NCI-H510A (cell line): ENCODE data around the gene CMTM5.
"Not testable (repeated sequence)": the region's sequence is repeated elsewhere in the genome, so short reads cannot be mapped to it uniquely, and the experiment has no call there.

ENCODE experiments used
- DNase-seq: peaks from one replicate; lab custom pipeline; 2025; lab: John Stamatoyannopoulos, UW

CMTM5 gene

DNA sequence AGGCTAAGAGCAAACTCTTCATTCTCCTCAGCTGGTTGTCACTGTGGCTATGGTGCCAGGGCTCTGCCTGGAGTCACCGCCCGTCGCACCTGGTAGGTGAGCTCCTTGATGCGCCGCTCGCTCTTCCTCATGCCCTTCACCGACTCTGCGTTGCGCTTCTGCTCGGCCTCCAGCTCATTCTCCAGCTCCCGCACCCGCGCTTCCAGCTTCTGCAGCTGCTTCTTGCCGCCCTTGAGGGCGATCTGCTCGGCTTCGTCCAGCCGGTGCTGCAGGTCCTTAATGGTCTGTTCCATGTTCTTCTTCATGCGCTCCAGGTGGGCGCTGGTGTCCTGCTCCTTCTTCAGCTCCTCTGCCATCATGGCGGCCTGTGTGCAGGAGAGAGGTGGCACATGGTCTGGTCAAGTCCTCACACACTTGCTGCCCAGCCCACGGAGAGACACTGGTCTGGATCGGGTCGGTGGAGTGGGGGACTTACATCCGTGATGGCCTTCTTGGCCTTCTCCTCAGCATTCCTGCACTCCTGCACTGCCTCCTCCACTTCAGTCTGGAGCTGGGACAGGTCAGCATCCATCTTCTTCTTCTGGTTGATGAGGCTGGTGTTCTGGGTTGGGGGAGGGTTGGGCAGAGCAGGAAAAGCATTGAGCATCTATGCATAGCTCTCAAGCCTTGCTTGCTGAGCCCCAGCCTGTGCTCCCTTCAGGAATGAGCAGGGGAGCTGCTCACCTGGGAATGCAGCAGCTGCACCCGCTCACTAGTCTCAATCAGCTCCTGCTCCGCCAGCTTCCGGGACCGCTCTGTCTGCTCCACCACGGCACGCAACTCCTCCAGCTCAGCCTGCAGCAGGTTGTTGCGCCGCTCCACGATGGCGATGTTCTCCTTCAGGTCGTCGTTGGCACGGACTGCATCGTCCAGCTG lies 38.3 kb downstream of the CMTM5 start:
- no peak for DNase-seq

DNA sequence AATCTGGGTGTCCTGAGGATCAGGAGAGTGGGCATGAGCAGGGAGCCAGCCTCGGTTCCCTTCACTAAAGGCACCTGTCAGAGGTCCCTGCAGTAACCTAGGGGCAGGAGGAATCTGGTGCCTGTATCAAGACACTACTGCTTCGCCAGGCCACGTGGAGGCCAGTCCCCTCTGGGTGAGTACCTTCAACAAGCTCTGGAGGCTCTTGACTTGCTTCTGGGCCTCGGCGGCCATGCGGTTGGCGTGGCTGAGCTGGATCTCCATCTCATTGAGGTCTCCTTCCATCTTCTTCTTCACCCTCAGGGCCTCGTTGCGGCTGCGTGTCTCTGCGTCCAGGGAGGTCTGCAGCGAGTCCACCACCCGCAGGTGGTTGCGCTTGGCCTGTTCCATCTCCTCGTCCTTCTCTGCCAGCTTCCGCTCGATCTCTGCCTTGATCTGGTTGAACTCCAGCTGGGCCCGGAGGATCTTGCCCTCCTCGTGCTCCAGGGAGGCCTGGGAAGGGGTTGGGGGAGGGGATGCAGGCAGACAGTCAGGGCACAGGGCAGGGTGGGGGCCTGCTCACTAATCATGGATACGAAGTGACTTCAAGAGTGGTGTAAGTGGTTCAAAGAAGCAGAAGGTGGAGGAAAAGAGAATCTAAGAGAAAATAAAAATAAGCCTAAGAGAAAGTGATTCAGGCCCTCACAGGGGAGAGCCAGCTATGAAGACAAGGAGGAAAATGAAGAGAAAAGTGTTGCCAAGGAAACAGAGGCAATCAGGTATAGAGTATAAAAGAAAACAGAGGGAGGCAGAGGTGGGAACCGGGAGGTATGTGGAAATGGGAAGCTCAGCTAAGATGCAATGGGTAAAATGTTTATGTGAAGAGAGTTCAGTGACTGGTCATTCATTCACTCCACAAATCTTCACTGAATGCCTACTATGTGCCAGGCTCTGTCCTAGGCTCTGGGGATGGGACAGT lies 39.3 kb downstream of the CMTM5 start:
- no peak for DNase-seq

DNA sequence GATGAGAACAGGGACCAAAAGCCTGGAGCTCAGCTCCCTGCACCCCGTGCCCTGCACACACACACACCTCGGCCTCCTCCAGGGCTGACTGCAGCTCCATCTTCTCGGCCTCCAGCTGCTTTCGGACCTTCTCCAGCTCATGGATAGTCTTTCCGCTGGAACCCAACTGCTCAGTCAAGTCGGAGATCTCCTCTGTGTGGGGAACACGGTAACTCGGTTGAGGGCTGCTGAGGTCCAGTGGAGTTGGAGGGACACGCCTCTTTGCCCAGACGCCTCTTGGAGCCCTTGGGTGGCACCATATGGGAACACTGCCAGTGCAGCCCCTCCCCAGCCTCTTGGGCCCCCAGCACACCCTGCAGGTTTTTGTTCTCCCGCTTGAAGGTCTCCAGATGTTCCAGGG lies 40.0 kb downstream of the CMTM5 start:
- DNase-seq: no peak

DNA sequence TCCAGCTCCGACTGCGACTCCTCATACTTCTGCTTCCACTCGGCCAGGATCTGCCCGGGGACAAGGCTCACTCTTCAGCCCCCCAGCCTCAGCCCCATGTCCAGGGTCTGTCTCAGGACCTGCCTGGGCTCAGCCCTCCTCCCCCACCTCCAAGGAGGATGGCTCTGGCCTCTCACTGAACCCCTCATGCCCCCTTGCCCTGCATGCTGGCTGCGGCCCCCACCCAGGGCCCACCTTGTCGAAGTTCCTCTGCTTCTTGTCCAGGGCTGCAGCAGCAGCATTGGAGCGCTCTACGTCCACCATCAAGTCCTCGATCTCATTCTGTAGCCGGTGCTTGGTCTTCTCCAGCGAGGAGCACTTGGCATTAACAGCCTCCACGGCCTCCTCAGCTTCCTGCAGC lies 40.4 kb downstream of the CMTM5 start:
- not testable (repeated sequence) for DNase-seq

DNA sequence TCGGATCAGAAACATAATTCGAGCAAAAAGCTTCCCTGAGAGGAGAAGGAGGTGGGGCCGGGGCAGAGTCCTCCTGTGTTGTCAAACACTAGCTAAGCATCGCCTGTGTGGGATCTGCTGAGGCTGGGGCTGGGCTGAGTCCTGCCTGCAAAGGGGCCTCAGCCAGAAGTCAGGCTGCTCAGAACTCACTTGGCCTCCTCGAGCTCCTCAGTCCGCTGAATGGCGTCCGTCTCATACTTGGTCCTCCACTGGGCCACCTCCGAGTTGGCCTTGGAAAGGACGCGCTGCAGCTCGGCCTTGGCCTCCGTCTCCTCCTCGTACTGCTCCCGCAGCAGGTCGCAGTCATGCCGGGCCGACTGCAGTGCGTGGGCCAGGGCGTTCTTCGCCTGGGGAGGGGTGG lies 41.2 kb downstream of the CMTM5 start:
- DNase-seq: no peak

DNA sequence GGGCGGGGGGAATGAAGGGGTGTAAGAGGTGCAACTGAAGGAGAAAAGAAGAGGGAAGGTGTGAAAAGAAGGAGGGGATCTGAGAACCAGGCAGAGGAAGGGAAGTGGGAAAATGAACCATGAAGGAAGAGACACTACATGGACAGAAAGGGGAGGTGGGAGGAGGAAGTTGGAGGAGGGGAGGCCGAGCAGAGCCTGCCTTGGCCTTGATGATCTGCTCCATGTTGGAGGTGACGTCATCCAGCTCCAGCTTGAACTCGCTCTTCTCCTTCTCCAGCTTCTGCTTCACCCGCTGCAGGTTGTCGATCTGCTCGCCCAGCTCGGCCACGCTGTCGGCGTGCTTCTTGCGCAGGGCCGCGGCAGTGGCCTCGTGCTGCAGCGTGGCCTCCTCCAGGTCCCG lies 42.8 kb downstream of the CMTM5 start:
- not testable (repeated sequence) for DNase-seq

DNA sequence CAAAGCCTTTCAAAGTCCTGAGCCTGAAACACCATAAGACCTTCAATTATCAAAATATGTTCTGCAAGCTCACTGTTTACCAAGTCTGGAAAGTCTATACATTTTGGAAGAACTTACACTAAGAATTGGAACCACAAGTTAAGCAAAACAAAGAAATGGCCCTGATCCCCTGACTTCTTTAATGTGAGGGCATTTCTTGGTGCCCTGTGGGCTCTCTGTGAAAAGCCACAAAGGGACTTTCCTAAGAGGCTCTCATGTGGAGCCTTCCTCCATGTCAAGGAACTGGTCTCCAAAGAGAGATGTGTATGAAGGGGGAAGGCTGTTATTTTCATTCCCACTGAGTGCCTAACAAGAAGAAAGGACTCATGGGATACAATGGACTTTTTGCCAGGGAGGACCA lies 44.7 kb downstream of the CMTM5 start:
- DNase-seq: no peak

DNA sequence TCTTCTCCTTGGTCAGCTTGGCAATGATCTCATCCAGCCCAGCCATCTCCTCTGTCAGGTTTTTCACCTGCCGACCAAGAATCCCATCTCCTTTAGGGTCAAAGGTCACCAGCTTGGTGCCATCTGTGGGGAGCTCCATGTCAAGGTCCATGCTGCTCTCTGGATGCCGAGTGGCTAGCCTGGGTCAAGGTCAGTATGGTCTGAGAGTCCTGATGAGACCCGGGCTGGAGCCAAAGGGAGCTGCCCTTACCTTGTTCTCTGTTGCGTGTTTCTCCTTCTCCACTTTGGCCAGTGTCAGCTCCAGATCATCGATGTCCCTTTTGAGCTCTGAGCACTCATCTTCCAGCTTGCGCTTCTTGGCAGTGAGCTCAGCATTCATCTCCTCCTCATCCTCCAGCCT lies 46.8 kb downstream of the CMTM5 start:
- DNase-seq: no peak

DNA sequence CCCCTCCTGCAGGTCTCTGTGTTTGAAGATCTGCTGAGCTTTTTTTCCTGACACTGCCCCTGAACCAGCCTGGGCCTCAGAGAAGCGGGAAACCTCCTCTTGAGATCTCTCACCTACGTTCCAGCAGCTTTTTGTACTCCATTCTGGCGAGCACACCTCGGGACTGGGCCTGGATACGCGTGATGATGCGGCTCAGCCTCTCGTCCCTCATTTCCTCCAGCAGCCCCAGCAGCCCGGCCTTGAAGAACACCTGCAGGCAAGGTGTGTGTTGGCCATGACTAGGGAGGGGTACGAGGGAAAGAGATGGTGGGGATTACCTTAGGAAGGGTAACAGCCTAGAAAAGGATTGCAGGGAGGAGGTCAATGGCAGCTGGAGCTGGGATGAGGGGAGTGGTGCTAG lies 48.3 kb downstream of the CMTM5 start:
- no peak for DNase-seq

DNA sequence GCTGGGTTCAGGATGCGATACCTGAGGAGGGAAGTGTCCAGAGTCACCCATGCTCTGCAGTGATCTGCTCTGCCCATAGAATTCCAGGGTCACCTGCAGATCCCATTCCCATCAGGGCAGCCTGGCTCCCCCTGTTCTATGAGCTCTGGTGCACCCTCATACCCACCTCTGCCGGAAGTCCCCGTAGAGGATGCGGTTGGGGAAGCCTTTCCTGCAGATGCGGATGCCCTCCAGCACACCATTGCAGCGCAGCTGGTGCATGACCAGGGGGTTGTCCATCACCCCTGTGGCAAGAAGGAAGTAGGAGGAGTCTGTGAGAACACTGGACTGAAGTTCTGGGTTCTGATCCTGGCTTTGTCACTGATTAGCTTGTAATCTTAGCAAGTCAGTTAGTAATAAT lies 49.0 kb downstream of the CMTM5 start:
- not testable (repeated sequence) for DNase-seq

DNA sequence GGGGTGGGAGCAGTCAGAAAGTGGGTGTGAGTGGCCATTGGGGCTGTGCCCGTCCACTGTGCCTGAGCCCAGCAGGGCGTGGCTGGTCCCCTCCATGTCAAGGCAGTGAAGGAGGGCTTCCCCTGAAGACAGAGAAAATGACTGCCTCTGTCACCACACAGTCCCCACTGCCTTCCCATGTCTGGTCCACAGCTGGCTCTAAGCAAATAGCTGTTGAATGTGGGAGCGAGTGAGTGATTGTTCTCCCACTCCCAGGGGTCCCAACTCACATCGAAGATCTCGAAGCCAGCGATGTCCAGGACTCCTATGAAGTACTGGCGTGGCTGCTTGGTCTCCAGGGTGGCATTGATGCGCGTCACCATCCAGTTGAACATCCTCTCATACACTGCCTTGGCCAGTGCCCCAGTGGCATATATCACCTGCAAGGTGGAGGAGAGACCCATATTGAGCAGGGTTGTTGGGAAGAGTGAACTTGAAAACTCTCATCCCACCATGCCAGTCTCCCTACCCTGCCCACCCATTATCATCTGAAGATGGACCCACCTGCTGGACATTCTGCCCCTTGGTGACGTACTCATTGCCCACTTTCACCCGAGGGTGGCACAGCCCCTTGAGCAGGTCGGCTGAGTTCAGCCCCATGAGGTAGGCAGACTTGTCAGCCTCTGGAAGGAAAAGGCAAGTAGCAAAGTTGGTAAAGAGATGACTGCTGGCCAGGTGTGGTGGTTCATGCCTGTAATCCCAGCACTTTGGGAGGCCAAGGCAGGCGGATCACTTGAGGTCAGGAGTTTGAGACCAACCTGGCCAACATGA lies 52.0 kb downstream of the CMTM5 start:
- no peak for DNase-seq
